A673 (cell line): ENCODE data around the gene CCDC127.

Experiments
- CTCF ChIP-seq: fragments of 300-800, 200-600 bp; sonication (generic); conservative IDR thresholded peaks from 2 replicates; pipeline ENCODE4 v1.5.1; 2017; ENCODE audit warnings: low read depth, mild to moderate bottlenecking, antibody characterized with exemption, low read length, moderate library complexity, mixed read lengths
- EZH2 ChIP-seq: fragments of 200-600 bp; sonication (generic); IDR thresholded peaks from 2 replicates; pipeline ENCODE4 v1.6.1; 2017; ENCODE audit warnings: borderline replicate concordance, low read depth, mild to moderate bottlenecking, mixed read lengths, antibody characterized with exemption, low read length; ENCODE audit not compliant: poor library complexity, severe bottlenecking

GRCh38 chr5:188488-189481 is 29.2 kb downstream of the CCDC127 start:
- TF ChIP-seq EZH2 (no peak), CTCF (peak; percentile 96)
